ENCODE measurements around the gene C1QC.
"Not testable (repeated sequence)": the region's sequence is repeated elsewhere in the genome, so short reads cannot be mapped to it uniquely, and the experiment has no call there.

The C1QC gene

GRCh38 chr1:22651941-22652856 lies 8.8 kb downstream of the C1QC start:
- DNase-seq, result no peak

- DNase-seq, result no peak
These were observed 9.5 kb downstream of the C1QC start, which contains the start of gene C1QB for GRCh38 chr1:22652881-22653316. Gene C1QB, plus strand, starts transcription at chr1:22653236. Its CDS starts 6,227 bp downstream, at chr1:22659463.

GRCh38 chr1:22654692-22655091 lies 11.3 kb downstream of the C1QC start:
- DNase-seq, result no peak

GRCh38 chr1:22658385-22659163 lies 15.1 kb downstream of the C1QC start:
- DNase-seq, result no peak

GRCh38 chr1:22660716-22661241 lies 17.3 kb downstream of the C1QC start:
- DNase-seq, result no peak

GRCh38 chr1:22661880-22662279 lies 18.4 kb downstream of the C1QC start:
- no peak for DNase-seq

- DNase-seq, result no peak
These were observed 18.9 kb downstream of the C1QC start for GRCh38 chr1:22662318-22662717.

GRCh38 chr1:22662986-22663408 lies 19.6 kb downstream of the C1QC start:
- DNase-seq, result no peak

- DNase-seq, result no peak
These were observed 22.3 kb downstream of the C1QC start for GRCh38 chr1:22665752-22666151.

- no peak for DNase-seq
These were observed 23.0 kb downstream of the C1QC start for GRCh38 chr1:22666412-22666811.

GRCh38 chr1:22668840-22669239 lies 25.4 kb downstream of the C1QC start:
- DNase-seq, result not testable (repeated sequence)

- DNase-seq, result no peak
These were observed 27.0 kb downstream of the C1QC start for GRCh38 chr1:22670352-22670975.

- no peak for DNase-seq
These were observed 28.6 kb downstream of the C1QC start for GRCh38 chr1:22671999-22672398.

GRCh38 chr1:22673486-22674409 lies 30.3 kb downstream of the C1QC start:
- DNase-seq, result no peak

- no peak for DNase-seq
These were observed 30.9 kb downstream of the C1QC start for GRCh38 chr1:22674410-22674749.

- DNase-seq, result not testable (repeated sequence)
These were observed 32.7 kb downstream of the C1QC start for GRCh38 chr1:22676151-22676550.

GRCh38 chr1:22676916-22677583 lies 33.6 kb downstream of the C1QC start:
- no peak for DNase-seq

GRCh38 chr1:22677931-22678896 lies 34.8 kb downstream of the C1QC start:
- DNase-seq, result no peak

GRCh38 chr1:22680726-22681125 lies 37.3 kb downstream of the C1QC start:
- no peak for DNase-seq

All from T1000 (cell line).